Panc1 (cell line): ENCODE results near the gene TRIM68.

ENCODE experiments used
- CTCF ChIP-seq: fragments of 450-650 bp; IDR thresholded peaks from 2 replicates; pipeline ENCODE4 v1.5.1; 2017; ENCODE audit warnings: mild to moderate bottlenecking
- POLR2AphosphoS5 ChIP-seq: IDR thresholded peaks from 2 replicates; pipeline ENCODE4 v1.6.1; 2012; ENCODE audit warnings: mild to moderate bottlenecking, low read depth, low read length, moderate library complexity
- SIN3A ChIP-seq: IDR thresholded peaks from 2 replicates; pipeline ENCODE4 v1.6.1; 2012; ENCODE audit warnings: low read depth, mild to moderate bottlenecking, low read length, moderate library complexity, borderline replicate concordance; ENCODE audit not compliant: insufficient read depth
- TCF7L2 ChIP-seq: IDR thresholded peaks from 2 replicates; pipeline ENCODE4 v1.6.1; 2011; ENCODE audit warnings: mild to moderate bottlenecking, low read depth, low read length, inconsistent platforms
- TF ChIP-seq, protein P1 (sequence below), 2 experiments: IDR thresholded peaks; 2 replicates each; pipeline ENCODE4 v1.6.1; 2011 to 2012; ENCODE audit warnings: low read depth in 2 of 2, control low read depth in 1 of 2, low read length in 1 of 2, mild to moderate bottlenecking in 1 of 2, moderate library complexity in 1 of 2; ENCODE audit not compliant: insufficient read depth in 1 of 2

DNA sequence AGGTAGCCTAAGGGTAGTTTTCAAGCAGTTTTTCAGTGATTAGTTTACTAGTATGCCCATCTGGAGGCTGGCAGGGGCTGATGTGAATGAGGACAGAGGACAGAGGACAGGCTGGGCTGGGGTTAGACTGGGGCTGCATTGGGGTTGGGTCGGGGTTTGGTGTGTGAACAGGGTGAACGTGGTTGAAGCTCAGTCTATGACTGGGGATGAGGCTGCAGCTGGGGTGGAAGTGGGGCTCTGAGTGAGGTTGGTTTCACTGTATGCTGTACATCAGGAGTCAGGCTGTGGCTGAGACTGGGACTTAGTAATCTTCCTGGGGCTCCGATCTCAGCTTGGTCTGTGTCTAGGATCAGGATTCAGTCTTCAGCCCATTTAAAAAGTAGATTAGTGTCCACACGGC, 36.2 kb upstream of the TRIM68 start:
- TF ChIP-seq CTCF = no peak
- no peak for TF ChIP-seq POLR2AphosphoS5
- no peak for TF ChIP-seq TCF7L2
- TF ChIP-seq, protein P1, sequence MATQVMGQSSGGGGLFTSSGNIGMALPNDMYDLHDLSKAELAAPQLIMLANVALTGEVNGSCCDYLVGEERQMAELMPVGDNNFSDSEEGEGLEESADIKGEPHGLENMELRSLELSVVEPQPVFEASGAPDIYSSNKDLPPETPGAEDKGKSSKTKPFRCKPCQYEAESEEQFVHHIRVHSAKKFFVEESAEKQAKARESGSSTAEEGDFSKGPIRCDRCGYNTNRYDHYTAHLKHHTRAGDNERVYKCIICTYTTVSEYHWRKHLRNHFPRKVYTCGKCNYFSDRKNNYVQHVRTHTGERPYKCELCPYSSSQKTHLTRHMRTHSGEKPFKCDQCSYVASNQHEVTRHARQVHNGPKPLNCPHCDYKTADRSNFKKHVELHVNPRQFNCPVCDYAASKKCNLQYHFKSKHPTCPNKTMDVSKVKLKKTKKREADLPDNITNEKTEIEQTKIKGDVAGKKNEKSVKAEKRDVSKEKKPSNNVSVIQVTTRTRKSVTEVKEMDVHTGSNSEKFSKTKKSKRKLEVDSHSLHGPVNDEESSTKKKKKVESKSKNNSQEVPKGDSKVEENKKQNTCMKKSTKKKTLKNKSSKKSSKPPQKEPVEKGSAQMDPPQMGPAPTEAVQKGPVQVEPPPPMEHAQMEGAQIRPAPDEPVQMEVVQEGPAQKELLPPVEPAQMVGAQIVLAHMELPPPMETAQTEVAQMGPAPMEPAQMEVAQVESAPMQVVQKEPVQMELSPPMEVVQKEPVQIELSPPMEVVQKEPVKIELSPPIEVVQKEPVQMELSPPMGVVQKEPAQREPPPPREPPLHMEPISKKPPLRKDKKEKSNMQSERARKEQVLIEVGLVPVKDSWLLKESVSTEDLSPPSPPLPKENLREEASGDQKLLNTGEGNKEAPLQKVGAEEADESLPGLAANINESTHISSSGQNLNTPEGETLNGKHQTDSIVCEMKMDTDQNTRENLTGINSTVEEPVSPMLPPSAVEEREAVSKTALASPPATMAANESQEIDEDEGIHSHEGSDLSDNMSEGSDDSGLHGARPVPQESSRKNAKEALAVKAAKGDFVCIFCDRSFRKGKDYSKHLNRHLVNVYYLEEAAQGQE (IDR thresholded peaks at IDR 0.05; ENCODE audit: insufficient read depth in 1 of 2, low read depth in 2 of 2, low read length in 1 of 2) = no peak
- TF ChIP-seq SIN3A = no peak
